ENCODE results near the gene ADAMTS2. TPM values are rescaled to one million over a fixed set of nuclear protein-coding genes. Genes with fewer than 3 reads are reported as not detected.
"Not testable (repeated sequence)": the region's sequence is repeated elsewhere in the genome, so short reads cannot be mapped to it uniquely, and the experiment has no call there.

Gene ADAMTS2
- polyA plus RNA-seq, 6 donors from 2014 or later = not detected

- no peak for DNase-seq
- Mint-ChIP-seq H3K4me3 (no peak overlapping the region), H3K9me3 (peaks cover 0 to 2% (median 0%) of the 10 kb centered on the region in 7 donors), H3K27me3 (peaks cover 8 to 43% (median 15%) of the 10 kb centered on the region in 3 donors), H3K36me3 (no peaks in the 10 kb centered on the region), H3K27ac (peak overlapping the region in 1 of 6 donors; percentile 54), H3K4me1 (no peaks in the 10 kb centered on the region)
- no peak for ATAC-seq (ENCODE audit: low read depth in 2 of 2)
Observed at GRCh38 chr5:179333796-179334761, 11.2 kb downstream of the ADAMTS2 start.

GRCh38 chr5:179332741-179333290 lies 12.4 kb downstream of the ADAMTS2 start:
- no peak overlapping the region for H3K27ac Mint-ChIP-seq
- H3K9me3 Mint-ChIP-seq = peaks cover 0 to 2% (median 0%) of the 10 kb centered on the region in 7 donors
- ATAC-seq (ENCODE audit: low read depth in 2 of 2) (no peak), DNase-seq (no peak)
- H3K4me1 Mint-ChIP-seq = no peaks in the 10 kb centered on the region
- H3K36me3 Mint-ChIP-seq = no peaks in the 10 kb centered on the region
- peaks cover 0 to 41% (median 20%) of the 10 kb centered on the region in 3 donors for H3K27me3 Mint-ChIP-seq
- H3K4me3 Mint-ChIP-seq = no peak overlapping the region

- H3K27ac Mint-ChIP-seq = no peak overlapping the region
- H3K9me3 Mint-ChIP-seq = peaks cover 0 to 4% (median 0%) of the 10 kb centered on the region in 7 donors
- H3K4me1 Mint-ChIP-seq = no peaks in the 10 kb centered on the region
- DNase-seq (no peak), ATAC-seq (ENCODE audit: low read depth in 2 of 2) (no peak)
- H3K27me3 Mint-ChIP-seq = peaks cover 3 to 45% (median 28%) of the 10 kb centered on the region in 3 donors
- H3K4me3 Mint-ChIP-seq = no peak overlapping the region
- H3K36me3 Mint-ChIP-seq = no peaks in the 10 kb centered on the region
Observed at GRCh38 chr5:179331591-179332375, 13.5 kb downstream of the ADAMTS2 start.

- Mint-ChIP-seq H3K4me3 (no peak overlapping the region), H3K27me3 (peaks cover 11 to 50% (median 24%) of the 10 kb centered on the region in 3 donors), H3K9me3 (peaks cover 0 to 4% (median 0%) of the 10 kb centered on the region in 7 donors), H3K4me1 (no peaks in the 10 kb centered on the region), H3K27ac (peak overlapping the region in 1 of 6 donors; percentile 7), H3K36me3 (no peaks in the 10 kb centered on the region)
- DNase-seq (no peak), ATAC-seq (ENCODE audit: low read depth in 2 of 2) (no peak)
Observed at GRCh38 chr5:179330186-179330900, 14.9 kb downstream of the ADAMTS2 start.

GRCh38 chr5:179328291-179328690 lies 17.0 kb downstream of the ADAMTS2 start:
- ATAC-seq (ENCODE audit: low read depth in 2 of 2) = no peak
- Mint-ChIP-seq H3K27ac (no peak overlapping the region), H3K27me3 (peaks cover 19 to 50% (median 22%) of the 10 kb centered on the region in 3 donors), H3K4me1 (no peaks in the 10 kb centered on the region), H3K9me3 (peaks cover 0 to 4% (median 0%) of the 10 kb centered on the region in 7 donors), H3K4me3 (no peak overlapping the region), H3K36me3 (no peaks in the 10 kb centered on the region)
- DNase-seq = no peak

GRCh38 chr5:179327021-179327735 lies 18.1 kb downstream of the ADAMTS2 start:
- peaks cover 0 to 4% (median 0%) of the 10 kb centered on the region in 7 donors for H3K9me3 Mint-ChIP-seq
- no peak overlapping the region for H3K4me3 Mint-ChIP-seq
- ATAC-seq (ENCODE audit: low read depth in 2 of 2) (no peak), DNase-seq (no peak)
- peaks cover 19 to 44% (median 19%) of the 10 kb centered on the region in 3 donors for H3K27me3 Mint-ChIP-seq
- no peaks in the 10 kb centered on the region for H3K4me1 Mint-ChIP-seq
- H3K27ac Mint-ChIP-seq = no peak overlapping the region
- H3K36me3 Mint-ChIP-seq = no peaks in the 10 kb centered on the region

GRCh38 chr5:179326122-179326927 lies 18.9 kb downstream of the ADAMTS2 start:
- Mint-ChIP-seq H3K4me3 (peak overlapping the region in 1 of 8 donors; percentile 29), H3K9me3 (peaks cover 0 to 4% (median 0%) of the 10 kb centered on the region in 7 donors), H3K36me3 (no peaks in the 10 kb centered on the region), H3K27ac (no peak overlapping the region), H3K4me1 (no peaks in the 10 kb centered on the region), H3K27me3 (peaks cover 17 to 46% (median 27%) of the 10 kb centered on the region in 3 donors)
- ATAC-seq (ENCODE audit: low read depth in 2 of 2) (no peak), DNase-seq (no peak)

- peak overlapping the region in 1 of 8 donors; percentile 66 for H3K4me3 Mint-ChIP-seq
Observed at GRCh38 chr5:179325296-179326031, 19.8 kb downstream of the ADAMTS2 start.

GRCh38 chr5:179324760-179325295 lies 20.4 kb downstream of the ADAMTS2 start:
- ATAC-seq (ENCODE audit: low read depth in 2 of 2) = no peak
- DNase-seq = no peak
- H3K4me3 Mint-ChIP-seq = peak overlapping the region in 1 of 8 donors; percentile 66
- H3K4me1 Mint-ChIP-seq = peaks cover 0 to under 1% (median 0%) of the 10 kb centered on the region in 3 donors
- peaks cover 21 to 45% (median 27%) of the 10 kb centered on the region in 3 donors for H3K27me3 Mint-ChIP-seq
- no peaks in the 10 kb centered on the region for H3K36me3 Mint-ChIP-seq
- peaks cover 0 to 4% (median 0%) of the 10 kb centered on the region in 7 donors for H3K9me3 Mint-ChIP-seq
- H3K27ac Mint-ChIP-seq = no peak overlapping the region

More at GRCh38 chr5:179325296-179326031, 19.8 kb downstream of the ADAMTS2 start:
- ATAC-seq (ENCODE audit: low read depth in 2 of 2) (no peak), DNase-seq (no peak)
- H3K36me3 Mint-ChIP-seq = no peaks in the 10 kb centered on the region
- peaks cover 21 to 48% (median 27%) of the 10 kb centered on the region in 3 donors for H3K27me3 Mint-ChIP-seq
- no peaks in the 10 kb centered on the region for H3K4me1 Mint-ChIP-seq
- peaks cover 0 to 4% (median 0%) of the 10 kb centered on the region in 7 donors for H3K9me3 Mint-ChIP-seq
- H3K27ac Mint-ChIP-seq = no peak overlapping the region

- not testable (repeated sequence) for DNase-seq; H3K9me3 Mint-ChIP-seq; H3K4me3 Mint-ChIP-seq; H3K4me1 Mint-ChIP-seq; H3K27ac Mint-ChIP-seq; H3K36me3 Mint-ChIP-seq; ATAC-seq (ENCODE audit: low read depth in 2 of 2)
- H3K27me3 Mint-ChIP-seq = peaks cover 19 to 45% (median 27%) of the 10 kb centered on the region in 3 donors
Observed at GRCh38 chr5:179324316-179324715, 20.9 kb downstream of the ADAMTS2 start.

All from naive B cell (primary cell).